Stimulated activated CD8-positive, alpha-beta memory T cell treated with anti-CD3 and anti-CD28 coated beads, Interleukin-7, amount 100 ng/mL, for 1 hour (primary cell): ENCODE results near the gene TMEM9.

Experiments used
- DNase-seq, 2 donors: peaks; one replicate each; pipeline ENCODE4 v3.0.0-alpha.2; 2020; ENCODE audit warnings: low read depth in 2 of 2

Gene TMEM9

GRCh38 chr1:201154389-201155165 is at the start of gene TMEM9:
Gene TMEM9, minus strand, starts transcription at chr1:201154474. Its CDS starts 551 bp downstream, at chr1:201153923.
- peak; percentile 97 to 99 for DNase-seq

DNA sequence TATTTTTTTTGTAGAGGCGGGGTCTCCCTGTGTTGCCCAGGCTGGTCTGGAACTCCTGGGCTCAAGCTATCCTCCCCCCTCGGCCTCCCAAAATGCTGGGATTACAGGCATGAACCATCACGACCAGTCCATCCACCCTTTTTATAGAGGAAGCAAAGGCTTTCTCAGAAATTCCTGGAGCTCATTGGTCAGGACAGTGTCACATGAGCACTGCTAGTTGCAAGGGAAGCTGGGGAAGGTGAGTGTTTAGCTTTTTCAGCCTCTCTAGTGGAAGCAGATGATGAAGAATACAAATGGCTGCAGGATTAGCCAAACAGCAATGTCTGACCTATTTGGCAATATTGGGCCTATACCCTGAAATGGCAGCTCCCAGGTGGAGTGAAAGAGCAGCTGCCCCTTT is 44.3 kb upstream of the TMEM9 start:
- DNase-seq, result no peak

DNA sequence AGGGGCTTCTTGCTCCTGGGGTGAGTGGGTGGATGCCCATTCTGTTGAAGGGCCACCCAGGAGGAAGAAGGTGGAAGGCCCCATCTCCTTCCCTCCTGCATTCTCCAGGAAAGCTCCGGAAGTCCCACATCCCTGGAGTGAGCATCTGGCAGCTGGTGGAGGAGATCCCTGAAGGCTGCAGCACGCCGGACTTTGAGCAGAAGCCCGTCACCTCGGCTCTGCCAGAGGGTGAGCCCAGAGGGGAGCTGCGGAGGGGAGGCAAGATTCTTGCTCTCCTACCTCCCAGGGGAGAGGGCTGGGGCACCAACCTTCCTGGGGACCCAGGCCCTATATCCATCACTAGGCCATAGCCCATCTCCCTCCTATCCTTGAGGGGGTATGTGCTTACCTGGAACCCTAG is 39.8 kb upstream of the TMEM9 start:
- DNase-seq, result no peak

DNA sequence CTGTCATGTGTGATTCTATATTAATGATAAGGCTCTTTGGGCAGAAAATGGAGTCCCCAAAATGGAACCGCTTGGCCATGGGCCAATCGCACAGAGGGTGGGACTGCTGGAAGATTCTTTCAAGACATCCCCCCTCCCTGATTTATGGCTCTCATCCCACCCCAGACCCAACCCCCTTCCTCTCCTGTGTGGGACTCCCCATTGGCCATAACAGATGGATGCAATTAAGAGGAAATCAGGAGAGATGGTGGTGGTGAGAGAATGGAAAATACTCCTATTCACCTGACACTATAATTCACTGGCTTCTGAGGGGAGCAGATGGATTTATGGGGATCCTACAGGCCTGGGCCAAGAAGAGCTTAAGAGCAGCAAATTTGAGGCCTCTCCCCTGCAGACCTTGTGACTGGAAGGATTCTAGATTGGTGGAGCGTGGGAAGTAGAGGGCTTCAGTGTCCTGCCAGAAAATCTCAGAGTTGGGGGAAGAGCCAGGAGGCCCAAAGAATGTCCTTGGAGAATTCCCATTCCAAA is 38.1 kb upstream of the TMEM9 start:
- DNase-seq, result no peak

GRCh38 chr1:201191653-201192260 is 37.5 kb upstream of the TMEM9 start:
- no peak for DNase-seq

DNA sequence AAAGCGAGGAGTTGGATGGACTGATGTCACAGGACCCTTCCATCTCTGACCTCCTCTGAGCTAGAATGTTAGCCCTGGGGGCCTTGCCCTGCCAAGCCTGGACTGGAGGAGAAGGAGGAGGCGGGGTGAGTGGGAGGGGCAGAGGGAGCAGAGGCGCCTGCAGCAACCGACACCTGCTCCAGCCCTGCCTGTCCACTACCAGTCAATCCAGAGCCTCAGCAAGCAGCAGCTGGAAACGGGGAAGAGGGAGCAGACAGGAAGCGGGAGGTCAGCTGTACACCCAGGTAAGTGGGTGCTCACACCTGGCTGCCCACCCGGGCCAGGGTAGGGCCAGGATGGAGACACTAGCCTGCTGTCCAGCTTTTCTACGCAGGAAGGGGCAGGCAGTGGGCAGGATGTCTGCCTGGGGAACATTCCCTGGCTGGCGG is 36.4 kb upstream of the TMEM9 start, which contains the start of gene IGFN1:
Gene IGFN1 (plus strand): TSS at position 201 of the 428 bp plus-strand sequence. CDS start 2,470 bp downstream, outside the sequence.
- DNase-seq, result no peak

DNA sequence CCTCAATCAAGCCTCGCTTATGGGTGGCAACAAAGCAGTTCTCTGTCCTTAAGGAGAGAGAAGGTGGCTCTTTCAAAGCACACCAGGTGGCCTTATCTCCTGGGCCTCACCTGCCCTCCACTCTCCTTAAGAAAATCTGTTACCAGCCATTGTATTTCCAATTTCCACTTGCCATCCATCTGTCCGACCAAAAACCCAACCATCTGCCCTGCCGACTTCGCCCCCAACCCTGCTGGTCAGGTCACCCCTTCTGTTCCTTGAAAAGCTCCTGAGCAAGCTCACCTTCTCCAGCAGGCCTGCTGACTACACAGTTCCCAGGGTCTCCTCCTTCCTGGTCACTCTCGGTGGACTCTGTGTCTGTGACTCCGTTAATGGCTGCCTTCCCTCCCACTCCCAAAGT is 35.7 kb upstream of the TMEM9 start:
- no peak for DNase-seq

DNA sequence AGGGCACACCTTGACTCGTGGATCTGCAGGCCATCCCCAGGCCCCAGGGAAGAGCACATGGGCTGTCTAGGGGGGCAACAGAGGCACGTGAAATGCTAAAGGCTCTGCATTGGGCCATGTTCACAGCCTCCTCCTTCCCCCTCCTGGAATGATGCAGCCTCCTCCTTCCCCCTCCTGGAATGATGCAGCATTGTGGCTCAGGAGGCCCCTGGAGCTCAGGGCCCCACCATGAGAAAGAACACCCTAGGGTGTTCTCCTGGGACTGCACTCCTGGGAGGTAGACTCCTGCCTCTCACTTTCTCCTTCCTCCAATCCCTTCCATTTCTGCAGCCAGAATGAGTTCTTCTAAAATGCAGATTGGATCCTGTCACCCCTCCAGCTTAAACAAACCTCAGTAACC is 34.8 kb upstream of the TMEM9 start:
- no peak for DNase-seq

DNA sequence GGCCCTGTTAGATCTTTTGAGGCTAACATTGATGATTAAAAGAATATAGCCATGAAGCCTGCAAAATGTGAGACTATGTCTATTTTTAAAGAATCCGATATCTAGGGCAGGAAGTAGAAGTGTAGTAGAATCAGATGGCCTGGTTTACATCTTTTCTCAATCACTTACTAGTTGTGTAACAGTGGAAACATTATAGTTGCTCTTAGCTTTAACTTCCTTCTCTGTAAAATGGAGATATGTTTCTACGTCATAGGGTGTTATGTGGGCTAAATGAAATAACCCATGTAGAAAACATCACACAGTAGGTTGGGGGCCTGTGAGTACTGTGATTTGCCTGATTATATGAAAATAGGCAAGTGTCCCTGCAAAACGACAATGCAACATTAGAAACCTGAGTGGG is 31.9 kb upstream of the TMEM9 start:
- no peak for DNase-seq

GRCh38 chr1:201185527-201186128 is 31.4 kb upstream of the TMEM9 start:
- DNase-seq, result no peak

DNA sequence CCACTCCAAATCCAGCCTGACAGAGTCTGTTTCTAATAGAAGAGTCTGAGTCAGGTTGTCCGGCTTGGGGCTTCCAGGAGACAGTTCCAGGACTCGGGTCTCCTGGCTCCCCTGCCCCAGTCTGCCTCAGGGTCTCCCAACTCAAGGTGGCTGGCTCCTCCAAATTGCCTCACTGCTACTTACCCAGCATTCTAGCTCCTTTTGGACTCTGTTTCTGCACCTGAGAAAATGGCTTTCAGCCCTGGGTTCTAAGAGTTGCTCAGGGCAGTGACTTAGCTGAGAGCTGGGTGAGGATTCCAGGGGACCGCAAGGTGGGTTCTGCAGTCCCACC is 30.8 kb upstream of the TMEM9 start:
- DNase-seq, result no peak

- DNase-seq, result no peak
These were observed 30.2 kb upstream of the TMEM9 start for GRCh38 chr1:201184307-201185122.

DNA sequence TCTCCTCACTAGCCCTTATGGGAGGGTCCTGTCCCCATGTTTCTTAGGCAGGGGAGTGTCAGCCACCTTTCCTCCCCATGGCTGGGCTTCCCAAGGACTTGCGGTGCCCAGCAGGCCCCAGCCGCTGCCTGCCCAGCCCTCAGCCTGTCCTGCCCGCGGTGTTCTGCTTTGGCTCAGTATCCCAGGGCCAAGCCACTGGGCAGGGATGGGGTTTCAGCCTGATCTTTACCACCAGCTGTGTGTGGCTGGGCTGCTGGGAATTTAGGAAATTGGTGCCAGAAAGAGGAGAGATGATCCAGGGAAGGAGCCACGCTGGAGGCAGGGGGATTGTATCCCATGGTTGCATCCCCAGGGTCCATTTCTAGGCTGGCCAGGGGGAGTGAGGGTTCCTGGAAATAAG is 29.5 kb upstream of the TMEM9 start:
- DNase-seq, result no peak

GRCh38 chr1:201183209-201183608 is 28.9 kb upstream of the TMEM9 start:
- DNase-seq, result no peak

GRCh38 chr1:201181726-201182125 is 27.5 kb upstream of the TMEM9 start:
- DNase-seq, result no peak

- no peak for DNase-seq
These were observed 27.0 kb upstream of the TMEM9 start for GRCh38 chr1:201181323-201181722.

DNA sequence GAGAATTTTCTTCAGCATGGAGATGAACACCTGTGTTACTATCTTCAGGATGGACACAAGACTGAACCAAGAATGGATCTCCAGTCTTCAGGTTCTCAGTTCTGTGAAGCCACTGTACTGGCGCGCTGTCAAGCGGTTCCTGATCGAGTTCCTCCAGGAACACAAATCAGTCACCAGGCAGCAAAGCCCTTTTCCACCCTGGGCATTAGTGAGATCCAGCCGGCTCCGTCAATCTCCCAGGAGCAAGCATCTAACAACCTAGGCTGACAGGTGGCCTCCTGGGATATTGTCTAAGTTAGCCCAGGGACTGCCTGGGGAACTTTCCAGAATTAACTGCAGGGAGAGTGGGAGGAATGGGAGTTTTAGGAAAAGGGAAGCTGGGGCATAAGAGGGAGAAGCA is 26.6 kb upstream of the TMEM9 start:
- no peak for DNase-seq

- DNase-seq, result no peak
These were observed 25.9 kb upstream of the TMEM9 start for GRCh38 chr1:201180141-201180540.

DNA sequence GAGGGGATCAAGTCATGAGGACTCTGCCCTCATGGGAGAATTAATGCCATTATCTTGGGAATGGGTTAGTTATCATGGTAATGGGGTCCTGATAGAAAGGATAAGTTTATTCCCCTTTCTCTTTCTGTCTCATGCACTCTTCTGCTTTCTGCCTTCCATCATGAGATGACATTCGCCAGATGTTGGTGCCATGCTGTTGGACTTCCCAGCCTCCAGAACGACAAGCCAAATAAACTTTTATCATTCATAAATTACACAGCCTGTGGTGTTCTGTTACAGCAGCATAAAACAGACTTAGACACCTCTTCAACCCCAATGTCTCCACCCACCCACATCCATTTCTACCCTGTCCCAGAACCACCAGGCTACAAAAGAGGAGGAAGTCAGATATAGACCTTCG is 24.4 kb upstream of the TMEM9 start:
- DNase-seq, result no peak

DNA sequence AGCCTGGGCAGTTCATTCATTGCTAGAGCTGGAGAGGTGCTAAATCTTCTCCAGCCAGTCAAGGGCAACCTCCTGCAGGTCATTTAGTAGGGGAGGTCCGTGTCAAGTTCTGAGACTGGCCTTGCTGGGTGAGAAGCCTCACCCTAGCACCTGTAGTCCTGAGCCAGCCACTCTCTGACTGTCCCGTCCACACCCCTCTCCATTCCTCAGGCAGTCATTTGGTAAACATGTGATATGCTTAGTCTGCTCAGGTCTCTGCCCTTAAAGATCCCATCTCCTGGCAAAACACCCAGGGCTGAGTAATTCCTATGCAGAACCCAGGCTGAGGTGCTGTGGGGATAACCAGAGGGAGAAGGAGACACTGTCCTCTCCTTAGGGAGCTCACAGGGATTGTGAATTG is 22.7 kb upstream of the TMEM9 start:
- DNase-seq, result no peak

DNA sequence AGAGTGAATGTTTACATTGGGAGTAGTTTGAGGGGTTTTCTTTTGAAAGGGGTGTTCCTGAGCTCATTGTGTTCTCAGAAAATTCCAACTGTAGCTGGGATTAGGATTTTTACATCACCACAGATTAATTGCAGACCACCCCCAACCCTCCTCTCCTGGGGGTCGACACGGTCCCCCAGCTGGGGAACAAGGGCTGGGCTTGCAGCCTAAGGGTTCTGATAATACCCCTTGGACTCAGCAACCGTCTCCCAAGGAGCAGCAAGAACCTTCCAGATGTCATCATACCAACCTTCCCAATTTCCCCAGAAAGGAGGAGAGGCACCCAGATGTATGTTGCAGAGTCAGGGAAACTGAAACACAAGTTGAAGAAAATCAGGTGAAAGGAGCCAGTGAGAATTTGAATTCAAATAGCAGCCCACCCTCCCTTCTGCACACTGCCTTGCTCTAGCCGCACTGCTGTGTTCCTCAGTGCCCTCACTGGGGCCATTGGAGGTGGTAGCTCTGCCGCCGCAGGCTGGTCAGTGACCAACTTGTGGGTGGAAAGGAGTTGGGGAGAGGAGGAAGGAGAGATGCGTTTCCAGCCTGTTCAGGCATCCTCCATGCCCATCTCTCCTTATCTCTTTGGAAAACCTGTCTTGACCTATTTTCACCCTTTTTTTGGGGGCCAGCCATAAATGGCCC is 21.7 kb upstream of the TMEM9 start:
- no peak for DNase-seq
